ENCODE results near the gene COG5.

- no peak for TF ChIP-seq CTCF (IDR thresholded peaks at IDR 0.05; ENCODE audit: insufficient read depth, low read length)
- TF ChIP-seq REST (IDR thresholded peaks at IDR 0.05; ENCODE audit: insufficient replicate concordance, low read depth): no peak
- TF ChIP-seq POLR2AphosphoS5 (IDR thresholded peaks at IDR 0.05; ENCODE audit: low read depth): no peak
- no peak for TF ChIP-seq GABPA (IDR thresholded peaks at IDR 0.05; ENCODE audit: low read depth)
Observed at GRCh38 chr7:107538001-107538400, 25.7 kb downstream of the COG5 start.
